SK-N-MC (cell line): ENCODE measurements around the gene XXYLT1.

ENCODE experiments used
- EZH2 ChIP-seq: fragments of 200-600 bp; sonication (generic); IDR thresholded peaks from one replicate; pipeline ENCODE4 v1.6.1; 2017; ENCODE audit warnings: antibody characterized with exemption
- POLR2AphosphoS5 ChIP-seq: IDR thresholded peaks from 2 replicates; pipeline ENCODE4 v1.6.1; 2012; ENCODE audit warnings: mild to moderate bottlenecking, low read depth, low read length, borderline replicate concordance

- no peak for TF ChIP-seq POLR2AphosphoS5
- no peak for TF ChIP-seq EZH2
Observed at GRCh38 chr3:195214381-195214780, 56.6 kb downstream of the XXYLT1 start.
